Body of pancreas (tissue), 4 donors: ENCODE measurements around the gene VTI1B. TPM values are rescaled to one million over a fixed set of nuclear protein-coding genes. Genes with fewer than 3 reads are reported as not detected.
"Not testable (repeated sequence)": the region's sequence is repeated elsewhere in the genome, so short reads cannot be mapped to it uniquely, and the experiment has no call there.

Experiments used
- ATAC-seq: fragments of 150-250 bp; one replicate; pipeline ENCODE4 v1.9.1; 2016
- DNase-seq, 4 donors: peaks; one replicate each; pipeline ENCODE4 v3.0.0-alpha.2; 2019
- H3K27ac ChIP-seq, 4 donors: fragments of 200-600 bp; sonication (generic); 1 replicate in 3 of 4; 2 replicates in 1 of 4; pipeline versions ENCODE4 v1.5.1 to v1.6.1; 2016 to 2019; ENCODE audit warnings: mild to moderate bottlenecking in 1 of 4, mixed read lengths in 1 of 4, moderate library complexity in 1 of 4
- H3K27me3 ChIP-seq, 2 donors: fragments of 200-600 bp; sonication (generic); one replicate each; pipeline ENCODE4 v1.6.0; 2016; ENCODE audit warnings: mild to moderate bottlenecking in 1 of 2
- H3K36me3 ChIP-seq, 2 donors: fragments of 200-600 bp; sonication (generic); replicated peaks in 1 of 2; 2 replicates each; pipeline ENCODE4 v1.5.1; 2016; ENCODE audit warnings: low read depth in 2 of 2; ENCODE audit not compliant: insufficient read depth in 1 of 2
- H3K4me1 ChIP-seq: fragments of 200-600 bp; sonication (generic); one replicate; pipeline ENCODE4 v1.6.0; 2016
- H3K4me3 ChIP-seq, 2 donors: fragments of 200-600 bp; sonication (generic); 1 replicate in 1 of 2; 2 replicates in 1 of 2; pipeline ENCODE4 v1.5.1; 2016 to 2019
- H3K9me3 ChIP-seq, 3 donors: fragments of 200-600 bp; sonication (generic); 1 replicate in 2 of 3; 2 replicates in 1 of 3; pipeline ENCODE4 v1.5.1; 2016
- CTCF ChIP-seq, 7 experiments: fragments of 450-650 bp in 4 of 7; fragments of 200-600 bp in 3 of 7; sonication (generic) in 3 of 7; IDR thresholded peaks; one replicate each; pipeline ENCODE4 v1.5.1; 2016 to 2019; ENCODE audit warnings: antibody characterized with exemption in 7 of 7
- POLR2A ChIP-seq, 3 donors: fragments of 450-650 bp; IDR thresholded peaks; one replicate each; pipeline ENCODE4 v1.6.1; 2016; ENCODE audit warnings: antibody characterized with exemption in 3 of 3, mild to moderate bottlenecking in 2 of 3
- WGBS, 2 donors: methylation state at CpG; one replicate each; pipeline ENCODE4 v1.1.5; 2017; 5-methylcytosine and 5-hydroxymethylcytosine counted together
- intact Hi-C: fragments of 100-400 bp; cut with DNase I; formaldehyde crosslinking; loops from one replicate; pipeline ENCODE4 v1.15.1; 2023
- small RNA-seq: library from RNA; depleted of rRNA; stranded (forward); fragments of <200 nt; gene quantifications from one replicate; pipeline ENCODE3, GENCODE V24; 2016
- total RNA-seq, 2 donors: library from RNA; depleted of rRNA; stranded (reverse); fragments of >200 nt; gene quantifications; one replicate each; pipeline ENCODE4 v1.1.0, GENCODE V29; 2016

Gene VTI1B
- total RNA-seq, 2 donors from 2014 or later: 24.4 to 41.2 TPM

DNA sequence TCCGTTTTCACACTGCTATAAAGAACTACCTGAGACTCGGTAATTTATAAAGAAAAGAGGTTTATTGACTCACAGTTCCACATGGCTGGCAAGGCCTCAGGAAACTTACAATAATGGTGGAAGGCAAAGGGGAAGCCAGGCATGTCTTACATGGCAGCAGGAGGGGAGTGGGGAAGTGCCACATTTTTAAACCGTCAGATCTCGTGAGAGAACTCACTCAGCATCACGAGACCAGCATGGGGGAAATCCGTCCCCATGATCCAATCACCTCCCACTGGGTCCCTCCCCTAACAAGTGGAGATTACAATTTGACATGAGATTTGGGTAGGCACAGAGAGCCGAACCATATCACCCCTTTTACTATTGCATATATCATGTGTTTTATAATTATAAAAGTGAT is 72.4 kb downstream of the VTI1B start:
- Histone ChIP-seq H3K27me3 (no peaks in the 10 kb centered on the region), H3K36me3 (no peaks in the 10 kb centered on the region), H3K4me3 (no peak overlapping the region), H3K4me1 (peaks cover 22% of the 10 kb centered on the region), H3K9me3 (no peaks in the 10 kb centered on the region), H3K27ac (no peak overlapping the region)
- DNase-seq (no peak), ATAC-seq (no peak)
- WGBS, 2 donors: 68 to 69% methylated on average over 7 of the region's 7 CpGs
- intact Hi-C loops: no loop called here
- TF ChIP-seq CTCF (IDR thresholded peaks at IDR 0.05) (no peak), POLR2A (IDR thresholded peaks at IDR 0.05) (no peak)

DNA sequence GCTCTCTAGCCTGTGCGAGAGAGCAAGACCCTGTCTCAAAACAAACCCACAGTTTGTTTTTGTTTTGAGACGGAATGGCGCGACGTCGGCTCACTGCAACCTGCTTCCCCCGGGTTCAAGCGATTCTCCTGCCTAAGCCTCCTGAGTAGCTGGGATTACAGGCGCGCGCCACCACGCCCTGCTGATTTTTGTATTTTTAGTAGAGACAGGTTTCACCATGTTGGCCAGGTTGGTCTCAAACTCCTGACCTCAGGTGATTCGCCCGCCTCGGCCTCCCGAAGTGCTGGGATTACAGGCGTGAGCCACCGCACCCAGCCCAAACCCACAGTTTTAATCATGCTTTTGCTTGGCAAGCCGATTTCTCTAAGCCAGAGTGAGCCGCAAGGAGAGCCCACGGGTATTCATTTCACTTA is 73.9 kb downstream of the VTI1B start:
- H3K27me3 ChIP-seq, DNase-seq, intact Hi-C loops, ATAC-seq, H3K9me3 ChIP-seq, H3K36me3 ChIP-seq: not testable (repeated sequence)
- Histone ChIP-seq H3K27ac (peak overlapping the region; percentile 81 to 93 (median 86)), H3K4me1 (peaks cover 22% of the 10 kb centered on the region), H3K4me3 (peak overlapping the region in 1 of 2 donors; percentile 61)
- 79 to 89% methylated on average over 21 of the region's 21 CpGs for WGBS, 2 donors

GRCh38 chr14:67599698-67600561 is 74.5 kb downstream of the VTI1B start, which contains the start of gene PIGH:
TSS of gene PIGH (minus strand) at chr14:67600268. CDS start at chr14:67600203, 65 bp downstream.
- H3K27me3 ChIP-seq: no peaks in the 10 kb centered on the region
- H3K4me3 ChIP-seq: peak within 1 kb of the TSS; percentile 55 to 61
- peaks cover 22% of the 10 kb centered on the region for H3K4me1 ChIP-seq
- no peaks in the 10 kb centered on the region for H3K36me3 ChIP-seq
- 3 to 7% methylated on average over 32 to 71 of the region's 77 CpGs for WGBS, 2 donors
- H3K27ac ChIP-seq: peak within 1 kb of the TSS; percentile 81 to 93 (median 86)
- DNase-seq: peak; percentile 91 to 92 (median 92)
- intact Hi-C loops: no loop called here
- TF ChIP-seq CTCF (IDR thresholded peaks at IDR 0.05): peak; percentile 37 to 80 (median 77)
- peak; percentile 83 to 90 (median 88) for TF ChIP-seq POLR2A (IDR thresholded peaks at IDR 0.05)
- H3K9me3 ChIP-seq: no peaks in the 10 kb centered on the region
- peak; percentile 99 for ATAC-seq

Small RNAs within 50 kb of the gene (small RNA-seq; reads per million reads assigned to genes)
- not detected for gene AL132640.3
- gene RF00019: not detected
- not detected for gene RN7SL369P
- gene RNA5SP386: 0.42 reads per million

Other genes starting within 250 kb of the VTI1B start
- 1 to 10 TPM; 2.0 to 4.4 TPM for gene TMEM229B, start 185.9 kb downstream of the VTI1B start, total RNA-seq
- gene PLEKHH1, start 141.3 kb downstream of the VTI1B start, total RNA-seq: 10 to 100 TPM; 32.7 to 54.7 TPM
- 10 to 100 TPM; 14.2 to 30.1 TPM for gene PIGH, start 74.4 kb downstream of the VTI1B start, total RNA-seq
- 1 to 10 TPM; 3.6 to 4.6 TPM for gene ARG2, start 54.7 kb downstream of the VTI1B start, total RNA-seq
- gene RDH11, start 21.1 kb upstream of the VTI1B start, total RNA-seq: 10 to 100 TPM; 19.4 to 26.2 TPM
- gene RDH12, start 27.3 kb upstream of the VTI1B start, total RNA-seq: 1 to 10 TPM; 2.0 to 3.6 TPM
- 10 to 100 TPM; 11.7 to 31.0 TPM for gene ZFYVE26, start 142.0 kb upstream of the VTI1B start, total RNA-seq
- gene RAD51B, start 145.1 kb upstream of the VTI1B start, total RNA-seq: 10 to 100 TPM; 12.2 to 29.6 TPM